OCI-LY1 (cell line): ENCODE measurements around the gene LRRC2.

Source experiments
- H2AFZ ChIP-seq: fragments of 200-600 bp; sonication (generic), shearing (Covaris generic); 2 replicates; pipeline ENCODE4 v1.6.0; 2014; ENCODE audit warnings: antibody characterized with exemption, mild to moderate bottlenecking, low read length
- H3F3A ChIP-seq: fragments of 200-600 bp; sonication (generic), shearing (Covaris generic); 2 replicates; pipeline ENCODE4 v1.6.0; 2014; ENCODE audit warnings: mild to moderate bottlenecking, antibody characterized with exemption, low read length, moderate library complexity; ENCODE audit not compliant: insufficient read depth
- H3K27ac ChIP-seq: fragments of 200-600 bp; sonication (generic); 2 replicates; pipeline ENCODE4 v1.5.1; 2014; ENCODE audit warnings: low read length, mixed run types, mild to moderate bottlenecking, low read depth; ENCODE audit not compliant: poor library complexity, severe bottlenecking
- H3K27me3 ChIP-seq: fragments of 200-600 bp; sonication (generic); 2 replicates; pipeline ENCODE4 v1.6.0; 2014; ENCODE audit warnings: antibody characterized with exemption, mild to moderate bottlenecking, low read length, moderate library complexity; ENCODE audit not compliant: insufficient read depth
- H3K36me3 ChIP-seq: fragments of 200-600 bp; sonication (generic); 2 replicates; pipeline ENCODE4 v1.6.1; 2014; ENCODE audit warnings: mild to moderate bottlenecking, antibody characterized with exemption, low read length, moderate library complexity, mixed read lengths; ENCODE audit not compliant: insufficient read depth
- H3K4me1 ChIP-seq: fragments of 200-600 bp; sonication (generic); 2 replicates; pipeline ENCODE4 v1.5.1; 2014; ENCODE audit warnings: mild to moderate bottlenecking, low read length, moderate library complexity; ENCODE audit not compliant: insufficient read depth, severe bottlenecking
- H3K4me2 ChIP-seq: fragments of 200-600 bp; sonication (generic), shearing (Covaris generic); 2 replicates; pipeline ENCODE4 v1.6.1; 2014; ENCODE audit warnings: low read length
- H3K4me3 ChIP-seq: fragments of 200-600 bp; sonication (generic); 2 replicates; pipeline ENCODE4 v1.5.1; 2014; ENCODE audit warnings: low read length, low read depth, mild to moderate bottlenecking, mixed read lengths; ENCODE audit not compliant: poor library complexity, severe bottlenecking
- H3K79me2 ChIP-seq: fragments of 200-600 bp; shearing (Covaris generic); 2 replicates; pipeline ENCODE4 v1.6.1; 2016; ENCODE audit warnings: mixed run types, low read length, mixed read lengths; ENCODE audit not compliant: insufficient read depth
- H3K9ac ChIP-seq: fragments of 200-600 bp; sonication (generic), shearing (Covaris generic); 2 replicates; pipeline ENCODE4 v1.6.1; 2014; ENCODE audit warnings: mild to moderate bottlenecking, low read length, mixed read lengths
- H3K9me2 ChIP-seq: fragments of 200-600 bp; sonication (generic), shearing (Covaris generic); 2 replicates; pipeline ENCODE4 v1.6.1; 2014; ENCODE audit warnings: low read depth, mild to moderate bottlenecking, low read length, mixed read lengths
- H3K9me3 ChIP-seq: fragments of 200-600 bp; shearing (Covaris generic); 2 replicates; pipeline ENCODE4 v1.6.1; 2014; ENCODE audit warnings: low read length, mixed read lengths
- H4K20me1 ChIP-seq: fragments of 200-600 bp; sonication (generic), shearing (Covaris generic); 2 replicates; pipeline ENCODE4 v1.6.0; 2016; ENCODE audit warnings: mild to moderate bottlenecking, low read length; ENCODE audit not compliant: insufficient read depth
- EZH2 ChIP-seq: fragments of 200-600 bp; sonication (generic), shearing (Covaris generic); IDR thresholded peaks from 2 replicates; pipeline ENCODE4 v1.8.0; 2017; ENCODE audit warnings: borderline replicate concordance, mixed run types, mild to moderate bottlenecking, antibody characterized with exemption, low read length, moderate library complexity, mixed read lengths
- TF ChIP-seq, protein P1 (sequence below): fragments of 200-600 bp; sonication (generic), shearing (Covaris generic); IDR thresholded peaks from 2 replicates; pipeline ENCODE4 v1.5.1; 2017; ENCODE audit warnings: mild to moderate bottlenecking, antibody characterized with exemption, low read length, moderate library complexity, mixed read lengths

The LRRC2 gene

DNA sequence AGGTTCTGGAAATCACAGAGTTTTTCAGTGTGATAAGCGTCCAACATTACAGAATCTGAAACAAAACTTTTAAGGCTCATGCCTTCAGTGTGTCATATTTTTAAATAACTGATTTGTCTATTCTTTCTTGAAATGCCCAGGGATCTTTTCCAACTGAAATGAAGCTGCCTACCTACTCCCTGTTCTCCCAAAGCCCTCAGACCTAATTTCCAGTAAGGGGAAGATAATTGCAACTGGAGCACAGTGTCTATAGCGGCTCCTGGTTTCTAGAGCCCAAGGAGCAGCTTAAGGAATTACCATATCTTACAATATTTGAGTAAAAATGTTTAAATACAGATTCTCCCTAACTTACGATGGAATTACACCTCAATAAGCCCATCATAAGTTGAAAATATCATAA, 33.0 kb downstream of the LRRC2 start:
- Histone ChIP-seq H3K4me3 (no peak overlapping the region), H4K20me1 (no peaks in the 10 kb centered on the region), H3K4me2 (no peak overlapping the region), H3K4me1 (peaks cover 8% of the 10 kb centered on the region), H3K9me3 (no peaks in the 10 kb centered on the region), H3K27ac (no peak overlapping the region), H3K36me3 (no peaks in the 10 kb centered on the region), H3K79me2 (no peaks in the 10 kb centered on the region), H3F3A (no peaks in the 10 kb centered on the region), H3K27me3 (no peaks in the 10 kb centered on the region), H2AFZ (no peak overlapping the region), H3K9ac (no peak overlapping the region), H3K9me2 (no peaks in the 10 kb centered on the region)
- no peak for TF ChIP-seq EZH2

DNA sequence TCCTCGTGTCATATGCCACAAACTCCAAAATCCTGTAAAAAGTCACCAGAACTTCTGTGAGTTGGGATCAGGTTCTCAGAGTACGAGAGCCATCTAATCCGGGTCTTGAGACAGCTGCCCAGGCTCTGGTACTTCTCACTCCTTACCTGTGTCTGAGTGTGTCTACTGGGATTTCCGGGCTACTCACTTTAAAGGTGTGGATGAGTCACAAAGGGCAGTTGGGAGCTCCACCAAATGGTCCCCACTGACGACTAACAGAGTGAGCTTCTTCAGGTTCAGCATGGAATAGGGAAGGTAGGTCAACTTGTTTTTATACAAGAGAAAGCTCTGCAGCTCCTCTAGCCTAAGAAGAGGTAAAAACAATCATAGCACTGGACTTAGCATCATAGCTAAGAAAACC, 38.9 kb downstream of the LRRC2 start:
- H3K27me3 ChIP-seq = no peaks in the 10 kb centered on the region
- TF ChIP-seq, protein P1, sequence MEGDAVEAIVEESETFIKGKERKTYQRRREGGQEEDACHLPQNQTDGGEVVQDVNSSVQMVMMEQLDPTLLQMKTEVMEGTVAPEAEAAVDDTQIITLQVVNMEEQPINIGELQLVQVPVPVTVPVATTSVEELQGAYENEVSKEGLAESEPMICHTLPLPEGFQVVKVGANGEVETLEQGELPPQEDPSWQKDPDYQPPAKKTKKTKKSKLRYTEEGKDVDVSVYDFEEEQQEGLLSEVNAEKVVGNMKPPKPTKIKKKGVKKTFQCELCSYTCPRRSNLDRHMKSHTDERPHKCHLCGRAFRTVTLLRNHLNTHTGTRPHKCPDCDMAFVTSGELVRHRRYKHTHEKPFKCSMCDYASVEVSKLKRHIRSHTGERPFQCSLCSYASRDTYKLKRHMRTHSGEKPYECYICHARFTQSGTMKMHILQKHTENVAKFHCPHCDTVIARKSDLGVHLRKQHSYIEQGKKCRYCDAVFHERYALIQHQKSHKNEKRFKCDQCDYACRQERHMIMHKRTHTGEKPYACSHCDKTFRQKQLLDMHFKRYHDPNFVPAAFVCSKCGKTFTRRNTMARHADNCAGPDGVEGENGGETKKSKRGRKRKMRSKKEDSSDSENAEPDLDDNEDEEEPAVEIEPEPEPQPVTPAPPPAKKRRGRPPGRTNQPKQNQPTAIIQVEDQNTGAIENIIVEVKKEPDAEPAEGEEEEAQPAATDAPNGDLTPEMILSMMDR = no peak
- TF ChIP-seq EZH2 = no peak
- H3K4me1 ChIP-seq = no peaks in the 10 kb centered on the region
- no peaks in the 10 kb centered on the region for H3K9me2 ChIP-seq
- H3K27ac ChIP-seq = no peak overlapping the region
- no peaks in the 10 kb centered on the region for H3K36me3 ChIP-seq
- no peaks in the 10 kb centered on the region for H3K9me3 ChIP-seq
- H3F3A ChIP-seq = no peaks in the 10 kb centered on the region
- H3K4me3 ChIP-seq = no peak overlapping the region
- H4K20me1 ChIP-seq = no peaks in the 10 kb centered on the region
- no peak overlapping the region for H3K4me2 ChIP-seq
- H2AFZ ChIP-seq = no peak overlapping the region
- H3K9ac ChIP-seq = no peak overlapping the region
- no peaks in the 10 kb centered on the region for H3K79me2 ChIP-seq

- Histone ChIP-seq H3K9me2 (no peaks in the 10 kb centered on the region), H2AFZ (no peak overlapping the region), H3K4me2 (no peak overlapping the region), H3K4me1 (no peaks in the 10 kb centered on the region), H3K27ac (no peak overlapping the region), H3K9ac (no peak overlapping the region), H3K4me3 (no peak overlapping the region), H3K79me2 (no peaks in the 10 kb centered on the region), H3F3A (no peaks in the 10 kb centered on the region), H3K27me3 (no peaks in the 10 kb centered on the region), H3K36me3 (no peaks in the 10 kb centered on the region), H3K9me3 (no peaks in the 10 kb centered on the region), H4K20me1 (no peaks in the 10 kb centered on the region)
- TF ChIP-seq EZH2 = no peak
- TF ChIP-seq, protein P1 = no peak
These were observed 41.3 kb downstream of the LRRC2 start for GRCh38 chr3:46524832-46525231.

GRCh38 chr3:46524008-46524407, 42.1 kb downstream of the LRRC2 start:
- Histone ChIP-seq H2AFZ (no peak overlapping the region), H4K20me1 (no peaks in the 10 kb centered on the region), H3K4me2 (no peak overlapping the region), H3F3A (no peaks in the 10 kb centered on the region), H3K9me3 (no peaks in the 10 kb centered on the region), H3K27me3 (no peaks in the 10 kb centered on the region), H3K27ac (no peak overlapping the region), H3K36me3 (no peaks in the 10 kb centered on the region), H3K9me2 (no peaks in the 10 kb centered on the region), H3K4me3 (no peak overlapping the region), H3K9ac (no peak overlapping the region), H3K79me2 (no peaks in the 10 kb centered on the region), H3K4me1 (no peaks in the 10 kb centered on the region)
- TF ChIP-seq, protein P1 = no peak
- no peak for TF ChIP-seq EZH2
